HepG2 (cell line): ENCODE measurements around the gene P3H3. TPM values are rescaled to one million over a fixed set of nuclear protein-coding genes. Genes with fewer than 3 reads are reported as not detected.
A peak's percentile ranks its signal among the peaks of the same experiment; 100 is the strongest.

Experiments used
- FOSL1 ChIP-seq: sonication (generic); formaldehyde crosslinking; IDR thresholded peaks from 2 replicates; pipeline ENCODE4 v1.9.0; 2021; ENCODE audit warnings: missing genetic modification reagents, borderline replicate concordance
- RARG ChIP-seq: sonication (generic); formaldehyde crosslinking; IDR thresholded peaks from 2 replicates; pipeline ENCODE4 v1.4.0; 2020; ENCODE audit warnings: low read depth, mild to moderate bottlenecking, missing genetic modification reagents
- RBM22 ChIP-seq: fragments of 200-400 bp; formaldehyde crosslinking; optimal IDR thresholded peaks from 2 replicates; pipeline ENCODE3; 2017; ENCODE audit warnings: mild to moderate bottlenecking, low read length, moderate library complexity
- SP4 ChIP-seq: sonication (generic); formaldehyde crosslinking; IDR thresholded peaks from 2 replicates; pipeline ENCODE4 v1.8.1; 2023; ENCODE audit warnings: mild to moderate bottlenecking, missing genetic modification reagents
- ZFP36L2 ChIP-seq: sonication (generic); formaldehyde crosslinking; IDR thresholded peaks from 2 replicates; pipeline ENCODE4 v1.4.0; 2020; ENCODE audit warnings: missing genetic modification reagents
- ZIK1 ChIP-seq: sonication (generic); formaldehyde crosslinking; IDR thresholded peaks from 2 replicates; pipeline ENCODE4 v1.5.0; 2020; ENCODE audit warnings: mild to moderate bottlenecking, low read depth, missing genetic modification reagents, borderline replicate concordance
- ZNF468 ChIP-seq: sonication (generic); formaldehyde crosslinking; IDR thresholded peaks from 2 replicates; pipeline ENCODE4 v1.8.0; 2022; ENCODE audit warnings: mild to moderate bottlenecking, moderate library complexity, missing genetic modification reagents
- ZNF670 ChIP-seq: sonication (generic); formaldehyde crosslinking; IDR thresholded peaks from 2 replicates; pipeline ENCODE4 v1.8.0; 2022; ENCODE audit warnings: mild to moderate bottlenecking, missing genetic modification reagents, borderline replicate concordance
- polyA plus RNA-seq, 8 experiments: library from polyadenylated mRNA; depleted of rRNA in 3 of 8; stranded (reverse) in 7 of 8; unstranded in 1 of 8; fragments of >200 nt; fragmentation: Illumina TruSeq in 4 of 8; extraction: Trizol in 4 of 8; gene quantifications; 2 replicates each; pipeline versions ENCODE4 v1.2.1 to v1.2.3, GENCODE V29; 2011 to 2016; ENCODE audit warnings: low read depth in 4 of 8, missing spikeins in 1 of 8, mixed read lengths in 1 of 8; ENCODE audit not compliant: insufficient read depth in 1 of 8
- total RNA-seq, 5 experiments: library from RNA; depleted of rRNA; stranded (reverse); fragments of >200 nt; fragmentation: Illumina TruSeq; extraction: Trizol; gene quantifications; 2 replicates each; pipeline ENCODE4 v1.2.3, GENCODE V29; 2016; ENCODE audit warnings: low read depth in 1 of 5
- TF ChIP-seq, protein P1 (sequence below): sonication (generic); IDR thresholded peaks from 2 replicates; pipeline ENCODE4 v1.6.1; 2016; ENCODE audit warnings: low read depth, borderline replicate concordance
- TF ChIP-seq, protein P2 (sequence below): sonication (generic); formaldehyde crosslinking; IDR thresholded peaks from 2 replicates; pipeline ENCODE4 v1.4.0; 2020; ENCODE audit warnings: mild to moderate bottlenecking, missing genetic modification reagents
- TF ChIP-seq, protein P3 (sequence below): sonication (generic); formaldehyde crosslinking; IDR thresholded peaks from 2 replicates; pipeline ENCODE4 v1.4.0; 2020; ENCODE audit warnings: missing genetic modification reagents
- TF ChIP-seq, protein P4 (sequence below): sonication (generic); formaldehyde crosslinking; IDR thresholded peaks from 2 replicates; pipeline ENCODE4 v1.5.1; 2020; ENCODE audit warnings: mild to moderate bottlenecking, missing genetic modification reagents, moderate library complexity
- TF ChIP-seq, protein P5 (sequence below): sonication (generic); formaldehyde crosslinking; IDR thresholded peaks from 2 replicates; pipeline ENCODE4 v1.8.0; 2022; ENCODE audit warnings: low read depth, missing genetic modification reagents

Gene P3H3
- total and polyA plus RNA-seq, 2 of the 13 experiments (the other 11 are each of a cell fraction or from before 2014, with no cell fraction given), result 20.1 to 20.5 TPM

DNA sequence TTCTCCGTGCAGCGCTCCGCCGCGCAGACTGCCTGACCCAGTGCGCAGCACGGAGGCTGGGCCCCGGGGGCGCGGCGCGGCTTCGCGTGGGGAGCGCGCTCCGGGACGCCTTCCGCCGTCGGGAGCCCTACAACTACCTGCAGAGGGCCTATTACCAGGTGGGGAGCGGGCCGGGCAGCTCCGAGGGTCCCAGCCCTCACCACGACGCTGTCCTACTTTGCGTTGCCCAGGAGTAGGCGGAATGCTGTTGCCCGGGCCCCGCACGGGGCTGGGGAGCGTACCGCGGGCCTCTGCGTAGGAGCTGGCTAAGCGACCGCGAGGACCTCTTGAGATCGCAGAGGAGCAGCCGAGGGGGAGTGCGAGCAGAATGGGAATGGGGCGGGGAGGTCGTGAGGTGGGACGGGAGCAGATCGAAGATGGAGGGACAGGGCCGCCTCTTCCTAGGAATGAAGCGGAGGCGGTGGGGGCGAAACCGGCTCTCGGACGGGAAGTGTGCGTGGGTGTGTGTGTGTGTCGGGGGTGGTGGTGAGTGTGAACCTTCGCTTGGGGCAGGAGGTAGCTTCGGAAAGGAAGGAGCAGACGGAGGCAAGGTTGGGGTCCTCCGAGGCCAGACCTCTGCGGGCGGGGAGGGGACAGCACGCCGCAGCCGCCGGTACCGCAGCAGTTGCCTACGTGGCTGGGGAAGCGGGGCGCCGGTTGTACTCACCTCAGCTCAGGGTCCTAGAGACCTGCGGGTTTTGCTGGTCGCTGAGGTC, 751 bp downstream of the P3H3 start (continued):
- TF ChIP-seq, protein P1, sequence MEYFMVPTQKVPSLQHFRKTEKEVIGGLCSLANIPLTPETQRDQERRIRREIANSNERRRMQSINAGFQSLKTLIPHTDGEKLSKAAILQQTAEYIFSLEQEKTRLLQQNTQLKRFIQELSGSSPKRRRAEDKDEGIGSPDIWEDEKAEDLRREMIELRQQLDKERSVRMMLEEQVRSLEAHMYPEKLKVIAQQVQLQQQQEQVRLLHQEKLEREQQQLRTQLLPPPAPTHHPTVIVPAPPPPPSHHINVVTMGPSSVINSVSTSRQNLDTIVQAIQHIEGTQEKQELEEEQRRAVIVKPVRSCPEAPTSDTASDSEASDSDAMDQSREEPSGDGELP, result no peak
- peak; percentile 70 for TF ChIP-seq RBM22
- TF ChIP-seq, protein P2, sequence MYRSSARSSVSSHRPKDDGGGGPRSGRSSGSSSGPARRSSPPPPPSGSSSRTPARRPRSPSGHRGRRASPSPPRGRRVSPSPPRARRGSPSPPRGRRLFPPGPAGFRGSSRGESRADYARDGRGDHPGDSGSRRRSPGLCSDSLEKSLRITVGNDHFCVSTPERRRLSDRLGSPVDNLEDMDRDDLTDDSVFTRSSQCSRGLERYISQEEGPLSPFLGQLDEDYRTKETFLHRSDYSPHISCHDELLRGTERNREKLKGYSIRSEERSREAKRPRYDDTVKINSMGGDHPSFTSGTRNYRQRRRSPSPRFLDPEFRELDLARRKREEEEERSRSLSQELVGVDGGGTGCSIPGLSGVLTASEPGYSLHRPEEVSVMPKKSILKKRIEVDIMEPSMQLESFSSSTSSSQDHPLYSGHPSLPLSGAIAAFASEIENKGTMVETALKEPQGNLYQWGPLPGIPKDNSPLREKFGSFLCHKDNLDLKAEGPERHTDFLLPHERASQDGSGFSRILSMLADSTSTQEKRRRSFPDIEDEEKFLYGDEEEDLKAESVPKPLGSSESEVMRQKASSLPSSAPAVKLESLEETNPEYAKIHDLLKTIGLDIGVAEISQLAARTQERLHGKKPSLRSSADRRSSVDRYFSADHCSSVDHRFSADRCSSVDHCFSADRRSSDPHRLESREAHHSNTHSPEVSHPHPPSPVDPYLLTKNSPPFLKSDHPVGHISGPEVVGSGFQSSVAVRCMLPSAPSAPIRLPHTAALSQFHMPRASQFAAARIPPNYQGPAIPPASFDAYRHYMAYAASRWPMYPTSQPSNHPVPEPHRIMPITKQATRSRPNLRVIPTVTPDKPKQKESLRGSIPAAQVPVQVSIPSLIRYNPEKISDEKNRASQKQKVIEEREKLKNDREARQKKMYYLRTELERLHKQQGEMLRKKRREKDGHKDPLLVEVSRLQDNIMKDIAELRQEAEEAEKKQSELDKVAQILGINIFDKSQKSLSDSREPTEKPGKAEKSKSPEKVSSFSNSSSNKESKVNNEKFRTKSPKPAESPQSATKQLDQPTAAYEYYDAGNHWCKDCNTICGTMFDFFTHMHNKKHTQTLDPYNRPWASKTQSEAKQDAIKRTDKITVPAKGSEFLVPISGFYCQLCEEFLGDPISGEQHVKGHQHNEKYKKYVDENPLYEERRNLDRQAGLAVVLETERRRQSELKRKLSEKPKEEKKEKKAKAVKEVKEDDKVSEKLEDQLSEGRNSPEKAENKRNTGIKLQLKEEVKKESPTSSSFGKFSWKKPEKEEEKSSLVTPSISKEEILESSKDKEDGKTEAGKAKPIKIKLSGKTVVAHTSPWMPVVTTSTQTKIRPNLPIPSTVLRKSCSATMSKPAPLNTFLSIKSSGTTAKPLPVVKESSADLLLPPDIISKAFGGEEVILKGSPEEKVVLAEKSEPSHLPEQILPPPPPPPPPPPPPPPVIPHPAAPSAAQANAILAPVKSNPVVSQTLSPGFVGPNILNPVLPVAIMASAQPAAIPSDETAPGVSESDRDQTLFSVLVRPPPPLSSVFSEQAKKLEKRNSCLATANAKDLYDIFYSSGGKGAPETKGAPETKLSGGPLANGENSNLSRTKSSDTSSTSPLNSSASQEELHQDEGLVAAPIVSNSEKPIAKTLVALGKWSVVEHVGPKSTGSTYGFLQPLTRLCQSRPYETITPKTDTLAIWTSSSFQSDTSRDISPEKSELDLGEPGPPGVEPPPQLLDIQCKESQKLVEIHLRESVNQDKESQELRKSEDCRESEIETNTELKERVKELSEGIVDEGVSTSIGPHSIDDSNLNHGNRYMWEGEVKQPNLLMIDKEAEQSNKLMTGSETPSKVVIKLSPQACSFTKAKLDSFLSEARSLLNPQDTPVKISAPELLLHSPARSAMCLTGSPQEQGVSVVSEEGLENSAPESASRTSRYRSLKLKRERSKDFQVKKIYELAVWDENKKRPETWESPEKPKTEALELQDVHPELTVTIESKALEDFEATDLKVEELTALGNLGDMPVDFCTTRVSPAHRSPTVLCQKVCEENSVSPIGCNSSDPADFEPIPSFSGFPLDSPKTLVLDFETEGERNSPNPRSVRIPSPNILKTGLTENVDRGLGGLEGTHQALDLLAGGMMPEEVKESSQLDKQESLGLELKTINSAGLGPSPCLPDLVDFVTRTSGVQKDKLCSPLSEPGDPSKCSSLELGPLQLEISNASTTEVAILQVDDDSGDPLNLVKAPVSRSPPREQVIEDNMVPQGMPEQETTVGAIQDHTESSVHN, result no peak
- TF ChIP-seq, protein P3, sequence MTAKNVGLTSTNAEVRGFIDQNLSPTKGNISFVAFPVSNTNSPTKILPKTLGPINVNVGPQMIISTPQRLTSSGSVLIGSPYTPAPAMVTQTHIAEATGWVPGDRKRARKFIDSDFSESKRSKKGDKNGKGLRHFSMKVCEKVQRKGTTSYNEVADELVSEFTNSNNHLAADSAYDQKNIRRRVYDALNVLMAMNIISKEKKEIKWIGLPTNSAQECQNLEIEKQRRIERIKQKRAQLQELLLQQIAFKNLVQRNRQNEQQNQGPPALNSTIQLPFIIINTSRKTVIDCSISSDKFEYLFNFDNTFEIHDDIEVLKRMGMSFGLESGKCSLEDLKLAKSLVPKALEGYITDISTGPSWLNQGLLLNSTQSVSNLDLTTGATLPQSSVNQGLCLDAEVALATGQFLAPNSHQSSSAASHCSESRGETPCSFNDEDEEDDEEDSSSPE, result no peak; the same call in 1 of the 2 replicates
- TF ChIP-seq, protein P4, sequence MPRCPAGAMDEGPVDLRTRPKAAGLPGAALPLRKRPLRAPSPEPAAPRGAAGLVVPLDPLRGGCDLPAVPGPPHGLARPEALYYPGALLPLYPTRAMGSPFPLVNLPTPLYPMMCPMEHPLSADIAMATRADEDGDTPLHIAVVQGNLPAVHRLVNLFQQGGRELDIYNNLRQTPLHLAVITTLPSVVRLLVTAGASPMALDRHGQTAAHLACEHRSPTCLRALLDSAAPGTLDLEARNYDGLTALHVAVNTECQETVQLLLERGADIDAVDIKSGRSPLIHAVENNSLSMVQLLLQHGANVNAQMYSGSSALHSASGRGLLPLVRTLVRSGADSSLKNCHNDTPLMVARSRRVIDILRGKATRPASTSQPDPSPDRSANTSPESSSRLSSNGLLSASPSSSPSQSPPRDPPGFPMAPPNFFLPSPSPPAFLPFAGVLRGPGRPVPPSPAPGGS (CRISPR knock-in tag), result peak; percentile 65; the same call in 1 of the 2 replicates
- no peak for TF ChIP-seq ZFP36L2
- TF ChIP-seq FOSL1 (CRISPR knock-in tag), result no peak
- TF ChIP-seq ZNF670, result peak; percentile 84
- 0 out of 2 replicates have a peak, but pooled peaks have one; percentile 11 for TF ChIP-seq ZIK1 (CRISPR knock-in tag)
- TF ChIP-seq SP4 (CRISPR knock-in tag), result peak; percentile 66; the same call in 1 of the 2 replicates
- TF ChIP-seq RARG, result no peak
- 0 out of 2 replicates have a peak, but pooled peaks have one; percentile 72 for TF ChIP-seq ZNF468
- TF ChIP-seq, protein P5, sequence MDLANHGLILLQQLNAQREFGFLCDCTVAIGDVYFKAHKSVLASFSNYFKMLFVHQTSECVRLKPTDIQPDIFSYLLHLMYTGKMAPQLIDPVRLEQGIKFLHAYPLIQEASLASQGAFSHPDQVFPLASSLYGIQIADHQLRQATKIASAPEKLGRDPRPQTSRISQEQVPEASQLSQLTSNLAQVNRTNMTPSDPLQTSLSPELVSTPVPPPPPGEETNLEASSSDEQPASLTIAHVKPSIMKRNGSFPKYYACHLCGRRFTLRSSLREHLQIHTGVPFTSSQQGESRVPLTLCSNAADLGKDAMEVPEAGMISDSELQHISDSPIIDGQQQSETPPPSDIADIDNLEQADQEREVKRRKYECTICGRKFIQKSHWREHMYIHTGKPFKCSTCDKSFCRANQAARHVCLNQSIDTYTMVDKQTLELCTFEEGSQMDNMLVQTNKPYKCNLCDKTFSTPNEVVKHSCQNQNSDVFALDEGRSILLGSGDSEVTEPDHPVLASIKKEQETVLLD (CRISPR knock-in tag), result no peak
